Fibroblast of lung (primary cell): ENCODE results near the gene ZNF552. TPM values are rescaled to one million over a fixed set of nuclear protein-coding genes. Genes with fewer than 3 reads are reported as not detected.
"Not testable (repeated sequence)": the region's sequence is repeated elsewhere in the genome, so short reads cannot be mapped to it uniquely, and the experiment has no call there.

Experiments
- DNase-seq, 2 donors: peaks; one replicate each; pipeline versions ENCODE4 v3.0.0 to v3.0.0-alpha.2; 2010; ENCODE audit warnings: low read depth in 2 of 2
- H2AFZ ChIP-seq: 2 replicates; pipeline ENCODE4 v1.5.1; 2012; ENCODE audit warnings: low read length, control low read depth, inconsistent platforms
- H3K27ac ChIP-seq: 2 replicates; pipeline ENCODE4 v1.5.1; 2011; ENCODE audit warnings: low read length, control low read depth; ENCODE audit not compliant: insufficient read depth
- H3K27me3 ChIP-seq: 2 replicates; pipeline ENCODE4 v1.5.1; 2011; ENCODE audit warnings: mild to moderate bottlenecking, low read length; ENCODE audit not compliant: control insufficient read depth, insufficient read depth
- H3K36me3 ChIP-seq: 2 replicates; pipeline ENCODE4 v1.5.1; 2011; ENCODE audit warnings: low read length; ENCODE audit not compliant: control insufficient read depth, insufficient read depth
- H3K4me1 ChIP-seq: 2 replicates; pipeline ENCODE4 v1.5.1; 2011; ENCODE audit warnings: low read length; ENCODE audit not compliant: control insufficient read depth, insufficient read depth; ENCODE audit errors: extremely low read depth
- H3K4me2 ChIP-seq: 2 replicates; pipeline ENCODE4 v1.5.1; 2011; ENCODE audit warnings: low read length, control low read depth; ENCODE audit not compliant: insufficient read depth; ENCODE audit errors: extremely low read depth
- H3K4me3 ChIP-seq, 4 experiments: fragments of 200-600 bp in 1 of 4; sonication (generic) in 1 of 4; replicated peaks in 1 of 4; 2 replicates each; pipeline ENCODE4 v1.5.1; 2011 to 2016; ENCODE audit warnings: low read length in 4 of 4, low read depth in 3 of 4, mild to moderate bottlenecking in 3 of 4, control low read depth in 2 of 4, inconsistent platforms in 1 of 4, mixed read lengths in 1 of 4; ENCODE audit not compliant: insufficient read depth in 1 of 4; ENCODE audit errors: control extremely low read depth in 1 of 4
- H3K79me2 ChIP-seq: 2 replicates; pipeline ENCODE4 v1.5.1; 2012; ENCODE audit warnings: mild to moderate bottlenecking, low read length, inconsistent platforms; ENCODE audit not compliant: control insufficient read depth, insufficient read depth
- H3K9ac ChIP-seq: 2 replicates; pipeline ENCODE4 v1.5.1; 2011; ENCODE audit warnings: mild to moderate bottlenecking, low read length, control low read depth; ENCODE audit not compliant: insufficient read depth
- H3K9me3 ChIP-seq: 2 replicates; pipeline ENCODE4 v1.5.1; 2012; ENCODE audit warnings: low read depth, low read length; ENCODE audit not compliant: control insufficient read depth, insufficient read depth
- H4K20me1 ChIP-seq: 2 replicates; pipeline ENCODE4 v1.5.1; 2011; ENCODE audit warnings: low read length; ENCODE audit not compliant: control insufficient read depth, insufficient read depth; ENCODE audit errors: extremely low read depth
- EZH2 ChIP-seq: IDR thresholded peaks from 2 replicates; pipeline ENCODE4 v1.5.1; 2012; ENCODE audit warnings: low read length, control low read depth, mild to moderate bottlenecking; ENCODE audit errors: missing control alignments
- polyA plus RNA-seq, 2 donors: library from polyadenylated mRNA; depleted of rRNA in 1 of 2; stranded (reverse) in 1 of 2; unstranded in 1 of 2; fragments of >200 nt; gene quantifications; 2 replicates each; pipeline ENCODE4 v1.2.1, GENCODE V29; 2011 to 2012; ENCODE audit warnings: missing spikeins in 1 of 2
- total RNA-seq: library from RNA; depleted of rRNA; stranded (reverse); fragments of >200 nt; gene quantifications from 2 replicates; pipeline ENCODE4 v1.2.1, GENCODE V29; 2014
- TF ChIP-seq, protein P1 (sequence below), 2 donors: IDR thresholded peaks in 1 of 2; conservative IDR thresholded peaks in 1 of 2; 1 replicate in 1 of 2; 2 replicates in 1 of 2; pipeline ENCODE4 v1.5.1; 2011 to 2012; ENCODE audit warnings: low read length in 2 of 2, control low read depth in 1 of 2, inconsistent platforms in 1 of 2, low read depth in 1 of 2, mild to moderate bottlenecking in 1 of 2

ZNF552 gene
- total and polyA plus RNA-seq, 2 donors (not counting 1 experiment from before 2014, with no cell fraction given): 1.9 to 3.8 TPM

DNA sequence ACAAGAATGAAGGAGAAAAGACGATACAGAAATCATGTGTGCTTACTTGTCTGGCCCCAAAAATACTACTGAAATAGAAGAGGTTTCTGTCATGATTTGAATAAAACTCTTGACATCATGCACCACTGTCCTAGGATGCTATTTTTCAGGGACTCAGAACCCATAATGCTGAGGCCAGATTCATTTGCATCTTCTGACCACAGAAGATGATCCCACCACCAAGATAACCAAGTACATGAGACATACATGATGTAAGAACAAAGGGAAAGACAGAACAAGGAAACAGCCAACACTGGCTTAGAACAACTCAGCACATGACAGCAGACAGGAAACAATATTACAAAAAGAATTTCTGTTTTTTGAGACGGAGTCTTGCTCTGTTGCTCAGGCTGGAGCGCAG is 2.5 kb downstream of the ZNF552 start:
- no peak for DNase-seq
- no peak overlapping the region for H3K9ac ChIP-seq
- H3K4me3 ChIP-seq: no peak overlapping the region
- H3K27ac ChIP-seq: no peak overlapping the region
- no peak overlapping the region for H3K4me2 ChIP-seq
- no peaks in the 10 kb centered on the region for H3K27me3 ChIP-seq
- no peaks in the 10 kb centered on the region for H4K20me1 ChIP-seq
- H3K9me3 ChIP-seq: no peaks in the 10 kb centered on the region
- peaks cover 2% of the 10 kb centered on the region for H3K36me3 ChIP-seq
- TF ChIP-seq, protein P1, sequence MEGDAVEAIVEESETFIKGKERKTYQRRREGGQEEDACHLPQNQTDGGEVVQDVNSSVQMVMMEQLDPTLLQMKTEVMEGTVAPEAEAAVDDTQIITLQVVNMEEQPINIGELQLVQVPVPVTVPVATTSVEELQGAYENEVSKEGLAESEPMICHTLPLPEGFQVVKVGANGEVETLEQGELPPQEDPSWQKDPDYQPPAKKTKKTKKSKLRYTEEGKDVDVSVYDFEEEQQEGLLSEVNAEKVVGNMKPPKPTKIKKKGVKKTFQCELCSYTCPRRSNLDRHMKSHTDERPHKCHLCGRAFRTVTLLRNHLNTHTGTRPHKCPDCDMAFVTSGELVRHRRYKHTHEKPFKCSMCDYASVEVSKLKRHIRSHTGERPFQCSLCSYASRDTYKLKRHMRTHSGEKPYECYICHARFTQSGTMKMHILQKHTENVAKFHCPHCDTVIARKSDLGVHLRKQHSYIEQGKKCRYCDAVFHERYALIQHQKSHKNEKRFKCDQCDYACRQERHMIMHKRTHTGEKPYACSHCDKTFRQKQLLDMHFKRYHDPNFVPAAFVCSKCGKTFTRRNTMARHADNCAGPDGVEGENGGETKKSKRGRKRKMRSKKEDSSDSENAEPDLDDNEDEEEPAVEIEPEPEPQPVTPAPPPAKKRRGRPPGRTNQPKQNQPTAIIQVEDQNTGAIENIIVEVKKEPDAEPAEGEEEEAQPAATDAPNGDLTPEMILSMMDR (conservative IDR thresholded peaks at IDR 0.05 in 1 of 2, IDR thresholded peaks at IDR 0.05 in 1 of 2; ENCODE audit: low read depth in 1 of 2, low read length in 2 of 2): no peak
- no peak for TF ChIP-seq EZH2
- H2AFZ ChIP-seq: no peak overlapping the region
- H3K79me2 ChIP-seq: peaks cover 5% of the 10 kb centered on the region
- peaks cover 3% of the 10 kb centered on the region for H3K4me1 ChIP-seq

DNA sequence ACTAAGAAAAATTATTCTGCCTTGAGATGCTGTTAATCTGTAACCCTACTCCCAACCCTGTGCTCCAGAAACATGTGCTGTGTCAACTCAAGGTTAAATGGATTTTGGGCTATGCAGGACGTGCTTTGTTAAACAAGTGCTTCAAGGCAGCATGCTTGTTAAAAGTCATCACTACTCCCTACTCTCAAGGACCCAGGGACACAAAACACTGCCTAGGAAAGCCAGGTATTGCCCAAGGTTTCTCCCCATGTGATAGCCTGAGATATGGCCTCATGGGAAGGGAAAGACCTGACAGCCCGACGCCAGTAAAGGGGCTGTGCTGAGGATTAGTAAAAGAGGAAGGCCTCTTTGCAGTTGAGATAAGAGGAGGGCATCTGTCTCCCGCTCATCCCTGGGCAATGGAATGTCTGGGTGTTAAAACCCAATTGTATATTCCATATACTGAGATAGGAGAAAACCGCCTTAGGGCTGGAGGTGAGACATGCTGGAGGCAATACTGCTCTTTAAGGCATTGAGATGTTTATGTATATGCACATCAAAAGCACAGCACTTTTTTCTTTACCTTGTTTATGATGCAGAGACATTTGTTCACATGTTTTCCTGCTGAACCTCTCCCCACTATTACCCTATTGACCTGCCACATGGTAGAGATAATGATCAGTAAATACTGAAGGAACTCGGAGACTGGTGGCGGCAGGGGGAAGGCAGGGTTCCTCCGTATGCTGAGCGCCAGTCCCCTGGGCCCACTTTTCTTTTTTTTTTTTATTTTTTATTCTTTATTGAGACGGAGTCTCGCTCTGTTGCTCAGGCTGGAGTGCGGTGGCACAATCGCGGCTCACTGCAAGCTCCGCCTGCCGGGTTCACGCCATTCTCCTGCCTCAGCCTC is 4.1 kb downstream of the ZNF552 start:
- H3K4me2 ChIP-seq, H3K9ac ChIP-seq, H3K79me2 ChIP-seq, DNase-seq, H4K20me1 ChIP-seq, H3K4me1 ChIP-seq, H3K27ac ChIP-seq, H3K4me3 ChIP-seq, H3K9me3 ChIP-seq, H3K36me3 ChIP-seq, H2AFZ ChIP-seq, H3K27me3 ChIP-seq: not testable (repeated sequence)

DNA sequence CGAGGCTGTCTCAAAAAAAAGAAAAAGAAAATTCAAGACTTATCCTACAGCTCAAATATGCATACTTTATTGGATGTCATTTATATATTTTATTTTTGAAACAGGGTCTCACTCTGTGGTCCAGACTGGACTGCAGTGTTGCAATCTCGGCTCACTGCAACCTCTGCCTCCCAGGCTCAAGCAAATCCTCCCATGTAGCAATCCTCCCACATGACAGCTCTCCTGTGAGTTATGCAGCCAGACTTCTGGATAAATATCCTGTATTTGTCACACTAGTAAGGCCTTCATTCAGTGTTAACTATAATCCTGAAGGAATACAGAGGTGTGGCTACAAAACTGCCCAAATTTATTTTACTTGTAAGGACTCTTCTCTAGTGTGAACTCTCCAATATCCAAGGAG is 7.2 kb downstream of the ZNF552 start:
- Histone ChIP-seq H3K9me3 (no peaks in the 10 kb centered on the region), H3K27ac (no peak overlapping the region), H2AFZ (no peak overlapping the region), H3K79me2 (no peaks in the 10 kb centered on the region), H3K27me3 (no peaks in the 10 kb centered on the region), H4K20me1 (no peaks in the 10 kb centered on the region), H3K36me3 (peaks cover 2% of the 10 kb centered on the region), H3K4me2 (no peak overlapping the region), H3K4me1 (no peaks in the 10 kb centered on the region), H3K9ac (no peak overlapping the region), H3K4me3 (no peak overlapping the region)
- no peak for DNase-seq
- no peak for TF ChIP-seq EZH2
